ENCODE results near the gene TSPAN33.
A peak's percentile ranks its signal among the peaks of the same experiment; 100 is the strongest.

The TSPAN33 gene

GRCh38 chr7:129136887-129137642 is 7.4 kb upstream of the TSPAN33 start:
- DNase-seq: no peak

DNA sequence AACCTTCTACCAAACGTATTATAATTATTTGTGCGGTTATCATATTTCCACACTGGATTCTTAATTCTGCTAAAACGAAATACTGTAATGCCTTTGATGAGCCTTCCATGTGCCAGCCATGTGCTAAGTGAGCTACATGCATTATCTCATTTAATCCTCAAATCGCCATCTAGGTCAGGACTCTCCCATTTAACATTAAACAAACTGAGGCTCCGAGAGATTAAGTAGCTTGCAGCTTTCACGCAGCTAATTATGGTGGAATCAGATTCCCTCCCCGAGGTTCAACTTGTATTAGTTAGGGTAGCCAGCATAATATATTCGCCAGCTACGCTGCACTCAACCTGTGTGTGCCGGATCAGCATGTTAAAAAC is 798 bp upstream of the TSPAN33 start:
- DNase-seq: no peak

GRCh38 chr7:129144834-129145668 is 544 bp downstream of the TSPAN33 start:
- DNase-seq: peak; percentile 4 to 21

- DNase-seq: no peak
These were observed 1.9 kb downstream of the TSPAN33 start for GRCh38 chr7:129146237-129146979.

- DNase-seq: no peak
These were observed 3.2 kb downstream of the TSPAN33 start for GRCh38 chr7:129147731-129148130.

- no peak for DNase-seq
These were observed 5.0 kb downstream of the TSPAN33 start for GRCh38 chr7:129149511-129149910.

- DNase-seq: no peak
These were observed 5.9 kb downstream of the TSPAN33 start for GRCh38 chr7:129150199-129150996.

GRCh38 chr7:129157651-129158050 is 13.1 kb downstream of the TSPAN33 start:
- no peak for DNase-seq

DNA sequence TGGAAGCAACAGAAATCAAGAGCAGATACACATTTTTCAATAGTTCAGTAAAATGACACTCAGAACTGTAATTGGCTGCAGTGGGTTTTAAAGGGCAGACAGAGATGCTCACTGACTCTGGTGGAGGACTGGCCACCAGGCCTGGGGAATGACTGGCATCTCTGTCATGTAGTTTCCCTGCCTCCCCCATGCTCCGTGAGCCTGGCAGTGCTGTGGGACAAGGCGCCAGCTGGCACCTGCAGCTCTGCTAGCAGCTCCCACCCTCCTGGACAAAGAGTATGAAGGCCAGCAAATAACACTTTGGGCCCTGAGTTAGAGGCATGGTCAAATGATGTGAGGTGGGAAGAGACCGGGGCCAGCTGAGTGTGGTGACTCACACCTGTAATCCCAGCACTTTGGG is 15.0 kb downstream of the TSPAN33 start:
- no peak for DNase-seq

DNA sequence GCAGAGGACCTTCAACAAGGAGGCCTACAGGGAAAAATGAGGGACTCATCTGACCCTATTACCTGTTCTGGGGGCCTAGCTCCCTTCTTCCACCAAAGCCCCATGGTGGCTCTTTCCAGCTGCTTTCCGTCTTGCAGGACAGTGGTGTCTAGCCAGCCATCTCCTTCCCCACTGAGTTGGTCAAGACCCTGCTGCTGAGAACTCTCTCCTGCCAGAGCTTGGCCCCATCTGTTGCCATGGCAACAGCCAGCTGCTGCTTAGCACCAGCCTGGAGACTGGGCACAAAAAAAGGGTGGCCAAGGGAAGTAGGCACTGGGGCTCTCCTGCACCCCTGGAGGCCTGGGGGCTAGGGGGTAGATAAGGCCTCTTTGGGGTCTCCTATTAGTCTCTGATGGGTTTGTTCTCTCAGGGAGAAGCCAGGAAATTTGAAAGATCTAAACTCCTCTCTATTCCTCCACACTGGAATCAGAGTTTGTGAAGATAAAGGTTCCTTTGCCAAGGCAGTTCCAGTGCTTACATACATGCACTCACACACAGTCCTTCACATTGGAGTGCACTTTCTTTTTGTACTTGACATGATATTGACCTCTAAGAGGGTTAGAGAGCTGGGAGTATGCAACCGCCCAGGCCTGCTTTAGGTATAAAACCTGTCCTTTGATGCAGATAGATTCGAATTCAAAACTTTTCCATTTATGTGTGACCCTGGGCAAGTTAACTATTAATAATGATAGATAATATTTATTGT is 15.8 kb downstream of the TSPAN33 start:
- no peak for DNase-seq

DNA sequence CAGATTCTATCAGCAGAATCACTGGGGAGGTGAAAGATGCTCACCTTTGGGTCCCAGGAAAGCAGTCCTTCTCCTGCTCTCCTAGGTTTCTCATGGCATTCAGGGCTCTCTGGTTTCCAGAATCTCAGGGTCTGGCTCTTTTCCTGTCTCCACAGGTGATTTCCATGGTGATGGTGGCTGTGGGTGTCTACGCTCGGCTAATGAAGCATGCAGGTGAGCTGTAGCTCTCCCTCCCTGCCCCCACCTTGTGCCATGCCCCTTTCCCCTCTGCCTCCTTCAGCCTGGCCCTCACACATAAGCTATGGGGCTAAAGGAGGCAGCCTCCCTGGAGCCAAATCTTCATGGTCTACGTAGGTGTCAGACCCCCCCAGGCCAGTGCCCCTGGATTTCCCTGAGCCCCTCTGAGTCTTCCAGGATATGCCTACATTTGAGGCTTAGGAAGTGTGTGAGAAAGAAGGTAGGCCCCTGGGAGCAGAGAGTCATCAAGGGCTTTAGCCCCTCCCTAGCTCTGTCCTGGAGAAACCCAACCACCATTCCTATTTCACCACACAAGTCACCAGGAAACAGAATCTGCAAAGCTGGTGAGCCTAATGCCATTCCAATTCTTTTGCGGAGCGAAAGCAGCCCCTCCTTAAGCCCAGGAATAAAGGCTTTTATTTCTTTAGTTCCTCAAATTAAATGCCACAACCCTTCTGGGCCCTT is 17.2 kb downstream of the TSPAN33 start:
- DNase-seq: no peak

DNA sequence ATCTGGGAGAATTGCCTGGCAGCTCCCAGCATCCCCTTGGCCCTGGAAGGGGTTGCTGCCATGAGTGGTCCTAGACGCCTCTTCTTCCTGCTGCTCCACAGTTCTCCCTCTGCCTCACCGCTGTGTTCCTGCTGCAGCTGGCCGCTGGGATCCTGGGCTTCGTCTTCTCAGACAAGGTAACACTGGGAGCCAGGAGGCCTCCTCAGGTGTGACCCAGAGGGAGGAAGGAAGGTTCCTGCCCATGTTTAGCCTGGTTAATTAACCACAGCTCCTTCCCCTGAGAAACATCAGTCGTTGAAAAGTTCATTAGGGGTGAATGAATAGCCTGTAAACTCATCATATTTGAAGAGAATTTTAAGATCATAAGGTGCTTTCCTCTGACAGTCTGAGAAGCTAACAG is 18.2 kb downstream of the TSPAN33 start:
- DNase-seq: no peak

DNA sequence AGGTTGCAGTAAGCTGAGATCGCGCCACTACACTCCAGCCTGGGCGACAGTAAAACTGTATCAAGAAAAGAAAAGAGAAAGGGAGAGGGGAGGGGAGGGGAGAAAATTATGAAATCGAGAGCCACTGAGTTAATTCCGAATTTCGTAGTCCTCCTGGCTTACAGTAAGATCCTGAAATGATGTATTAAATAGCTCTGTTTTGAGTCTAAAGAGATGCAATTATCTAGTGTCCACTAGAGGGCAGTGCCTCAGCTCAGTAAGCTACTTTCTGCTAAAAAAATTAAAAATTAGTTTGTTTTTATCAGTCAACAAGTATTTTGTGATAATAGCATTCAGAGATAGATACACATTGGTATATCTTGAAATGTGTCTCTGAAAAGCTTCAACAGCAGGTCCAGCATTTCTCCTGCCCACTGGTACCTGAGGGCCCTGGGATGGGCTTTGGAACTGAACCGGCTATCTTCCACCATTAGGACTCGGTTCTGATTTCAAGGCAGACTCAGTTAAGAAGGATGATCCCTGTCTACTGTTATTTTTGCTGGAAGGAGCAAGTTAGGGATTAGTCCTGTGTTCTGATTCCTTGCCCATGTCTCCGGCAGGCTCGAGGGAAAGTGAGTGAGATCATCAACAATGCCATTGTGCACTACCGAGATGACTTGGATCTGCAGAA is 19.5 kb downstream of the TSPAN33 start:
- no peak for DNase-seq

DNA sequence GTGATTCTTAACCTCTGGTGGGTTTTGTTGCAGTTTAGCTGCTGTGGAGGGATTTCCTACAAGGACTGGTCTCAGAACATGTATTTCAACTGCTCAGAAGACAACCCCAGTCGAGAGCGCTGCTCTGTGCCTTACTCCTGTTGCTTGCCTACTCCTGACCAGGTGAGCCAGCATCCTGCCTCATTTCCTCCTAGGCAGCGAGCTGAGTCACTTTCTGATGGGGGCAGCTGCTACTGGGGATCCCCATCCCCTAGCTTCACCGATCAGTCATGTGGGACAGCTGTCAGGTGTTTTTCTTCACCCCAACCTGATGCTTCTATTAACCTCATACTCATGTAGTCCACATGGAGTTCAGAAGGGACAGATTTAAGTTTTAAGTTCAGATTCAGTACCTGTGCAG is 22.2 kb downstream of the TSPAN33 start:
- no peak for DNase-seq

DNA sequence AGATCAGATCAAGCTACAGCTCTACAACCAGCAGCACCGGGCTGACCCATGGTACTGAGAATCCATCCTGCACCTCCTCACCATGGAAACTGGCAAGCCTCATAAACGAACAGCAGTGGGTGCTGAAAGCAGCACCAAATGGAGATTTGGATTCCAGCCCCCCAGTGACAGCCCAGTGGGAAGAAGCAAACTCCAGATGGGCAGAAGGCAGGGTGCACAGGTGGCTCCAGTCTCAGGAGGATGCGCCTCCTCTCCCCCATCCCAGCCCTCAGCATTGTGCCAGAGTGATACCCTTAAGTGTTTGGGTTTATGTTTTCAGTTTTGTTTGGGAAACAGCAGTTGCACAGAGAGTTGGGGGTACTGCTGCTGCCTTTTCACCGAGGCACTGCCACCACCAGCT is 23.3 kb downstream of the TSPAN33 start:
- no peak for DNase-seq

- DNase-seq: no peak
These were observed 23.9 kb downstream of the TSPAN33 start for GRCh38 chr7:129168231-129169021.

DNA sequence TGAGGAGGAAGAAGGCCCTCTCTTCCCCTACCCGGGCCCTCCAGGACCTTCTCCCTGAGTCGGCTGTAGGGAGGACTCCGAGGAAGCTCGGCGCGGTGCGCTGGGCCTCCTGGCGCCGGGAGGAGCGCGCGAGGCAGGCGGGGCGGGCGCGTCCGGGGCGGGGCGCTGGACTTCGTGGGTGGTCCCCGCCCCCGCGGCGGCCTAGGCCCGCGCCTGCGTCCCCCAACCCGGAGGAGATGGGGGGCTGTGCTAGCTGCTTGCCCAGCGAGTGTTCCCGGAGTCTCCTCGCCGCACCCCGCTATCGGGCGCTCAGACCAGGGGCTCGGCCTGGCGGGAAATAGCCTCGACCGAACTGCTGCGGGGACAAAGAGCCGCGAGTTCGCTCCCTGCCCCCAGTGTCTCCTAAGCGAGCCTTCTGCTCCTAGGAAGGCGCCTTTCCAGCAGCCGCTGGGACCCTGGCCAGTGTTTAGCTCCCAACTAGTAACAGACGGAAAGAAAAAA is 24.7 kb downstream of the TSPAN33 start:
- DNase-seq: peak; percentile 21 to 51

- no peak for DNase-seq
These were observed 25.4 kb downstream of the TSPAN33 start for GRCh38 chr7:129169686-129170440.

All from stimulated activated CD4-positive, alpha-beta T cell treated with anti-CD3 and anti-CD28 coated beads, Interleukin-4, amount 100 ng/mL, for 4 hours (primary cell).